Breast epithelium (tissue), 3 donors: ENCODE results near the gene PLOD2.

ENCODE experiments used
- CTCF ChIP-seq, 3 donors: fragments of 450-650 bp; IDR thresholded peaks; one replicate each; pipeline ENCODE4 v1.5.1; 2016 to 2017; ENCODE audit warnings: antibody characterized with exemption in 3 of 3, mild to moderate bottlenecking in 3 of 3, moderate library complexity in 3 of 3
- POLR2A ChIP-seq: fragments of 450-650 bp; IDR thresholded peaks from one replicate; pipeline ENCODE4 v1.6.1; 2016; ENCODE audit warnings: antibody characterized with exemption, mild to moderate bottlenecking, moderate library complexity
- POLR2AphosphoS5 ChIP-seq, 3 donors: sonication (generic); formaldehyde crosslinking; IDR thresholded peaks; one replicate each; pipeline ENCODE4 v1.6.1; 2017; ENCODE audit warnings: antibody characterized with exemption in 3 of 3

DNA sequence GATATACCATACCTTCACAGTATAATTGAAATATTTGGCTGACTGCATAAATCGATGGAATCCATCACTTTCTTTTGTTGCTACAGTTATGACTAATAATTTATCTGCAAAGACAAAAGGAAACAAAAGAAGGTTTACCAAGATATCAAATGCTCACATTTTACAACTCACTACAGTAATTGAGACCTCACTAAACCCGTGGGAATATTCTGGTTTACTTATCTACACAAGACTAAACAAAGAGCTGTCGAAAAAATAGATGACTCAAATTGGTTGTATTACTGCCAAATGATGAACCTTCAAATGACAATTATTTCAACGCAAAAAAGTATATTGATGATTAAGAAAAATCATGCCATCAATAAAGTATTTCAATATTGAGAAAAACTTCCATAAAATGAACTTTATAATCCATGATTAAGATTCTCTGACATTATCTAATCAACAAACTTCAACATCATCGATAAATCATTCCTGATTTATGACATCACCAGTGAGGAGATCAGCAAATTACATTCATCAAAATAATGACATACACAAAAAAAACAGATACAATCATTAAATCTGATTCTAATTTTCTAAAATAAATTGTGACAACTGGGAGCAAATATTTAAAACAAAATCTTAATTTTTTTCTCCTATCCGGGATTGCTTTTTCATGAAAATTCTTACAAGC, 36.7 kb downstream of the PLOD2 start:
- TF ChIP-seq POLR2AphosphoS5 (IDR thresholded peaks at IDR 0.05), result no peak
- no peak for TF ChIP-seq CTCF (IDR thresholded peaks at IDR 0.05)
- no peak for TF ChIP-seq POLR2A
